HepG2 (cell line): ENCODE data around the gene CPLX1. TPM values are rescaled to one million over a fixed set of nuclear protein-coding genes. Genes with fewer than 3 reads are reported as not detected.
A peak's percentile ranks its signal among the peaks of the same experiment; 100 is the strongest.

ENCODE experiments used
- ATAC-seq: fragments of 200-7000 bp; cut with Tn5 transposase; 3 replicates; pipeline ENCODE4 v1.9.1; 2020; ENCODE audit warnings: mild to moderate bottlenecking, moderate library complexity
- BruUV-seq: library from RNA; stranded (reverse); fragments of 400-500 nt; replicated peaks from 2 replicates; lab custom pipeline; 2021; lab: Mats Ljungman, UMichigan
- CTCF ChIA-PET: fragments of 300-600 bp; formaldehyde crosslinking; extraction: SDS; loops from one replicate; lab custom pipeline; 2021; ENCODE audit warnings: low total read pairs, inconsistent platforms, low intra/inter-chr PET ratio; lab: Yijun Ruan, JAX
- POLR2A ChIA-PET: fragments of 350-600 bp; sonication (Branson Sonifier 250); formaldehyde crosslinking; loops from one replicate; lab custom pipeline; 2020; ENCODE audit warnings: antibody characterized with exemption, inconsistent platforms; lab: Yijun Ruan, JAX
- DNase-seq: peaks from one replicate; pipeline ENCODE4 v3.0.0-alpha.2; 2015; ENCODE audit warnings: low spot score
- FAIRE-seq: peaks from 3 replicates; lab custom pipeline; 2011; peaks lifted over from hg19 to GRCh38; lab: Jason Lieb, UNC
- H2AFZ ChIP-seq: one replicate; pipeline ENCODE4 v1.6.1; 2011; ENCODE audit warnings: low read length, inconsistent platforms
- H3K27ac ChIP-seq: fragments of 300-600 bp; 3 replicates; pipeline ENCODE4 v1.8.0; 2011; ENCODE audit warnings: mixed run types, mild to moderate bottlenecking, mixed read lengths, low read length, inconsistent platforms; ENCODE audit not compliant: insufficient read depth; ENCODE audit errors: extremely low read length
- H3K27me3 ChIP-seq, 2 experiments: fragments of 200-600 bp in 1 of 2; 2 replicates in 1 of 2; 3 replicates in 1 of 2; pipeline versions ENCODE4 v1.6.0 to v1.8.0; 2011; ENCODE audit warnings: low read length in 2 of 2, mild to moderate bottlenecking in 2 of 2, moderate library complexity in 2 of 2, inconsistent platforms in 1 of 2; ENCODE audit not compliant: insufficient read depth in 2 of 2, control insufficient read depth in 1 of 2
- H3K36me3 ChIP-seq, 2 experiments: fragments of 200-600 bp in 1 of 2; replicated peaks in 1 of 2; 2 replicates in 1 of 2; 3 replicates in 1 of 2; pipeline versions ENCODE4 v1.5.1 to v1.8.0; 2011; ENCODE audit warnings: low read length in 2 of 2, inconsistent platforms in 1 of 2; ENCODE audit not compliant: insufficient read depth in 2 of 2, control insufficient read depth in 1 of 2
- H3K4me1 ChIP-seq: 2 replicates; pipeline ENCODE4 v1.5.1; 2012; ENCODE audit warnings: low read length, inconsistent platforms; ENCODE audit not compliant: insufficient read depth
- H3K4me2 ChIP-seq: 2 replicates; pipeline ENCODE4 v1.6.0; 2011; ENCODE audit warnings: low read depth, low read length, inconsistent platforms
- H3K4me3 ChIP-seq, 3 experiments: fragments of 200-600 bp in 1 of 3; sonication (generic), shearing (Covaris generic) in 1 of 3; replicated peaks in 1 of 3; 2 replicates each; pipeline ENCODE4 v1.5.1; 2011 to 2016; ENCODE audit warnings: low read length in 3 of 3, inconsistent platforms in 2 of 3, low read depth in 2 of 3, mild to moderate bottlenecking in 2 of 3, control low read depth in 1 of 3, mixed read lengths in 1 of 3; ENCODE audit not compliant: insufficient read depth in 1 of 3
- H3K79me2 ChIP-seq: one replicate; pipeline ENCODE4 v1.6.1; 2011; ENCODE audit warnings: low read length, inconsistent platforms; ENCODE audit not compliant: insufficient read depth
- H3K9ac ChIP-seq: 2 replicates; pipeline ENCODE4 v1.6.0; 2011; ENCODE audit warnings: mild to moderate bottlenecking, low read depth, low read length, inconsistent platforms; ENCODE audit not compliant: insufficient read depth
- H3K9me3 ChIP-seq: 2 replicates; pipeline ENCODE4 v1.5.1; 2012; ENCODE audit warnings: mild to moderate bottlenecking, low read length
- H4K20me1 ChIP-seq: 2 replicates; pipeline ENCODE4 v1.6.0; 2011; ENCODE audit warnings: inconsistent platforms, mild to moderate bottlenecking, low read length, moderate library complexity; ENCODE audit not compliant: insufficient read depth
- ADNP ChIP-seq: sonication (generic); formaldehyde crosslinking; IDR thresholded peaks from 2 replicates; pipeline ENCODE4 v1.4.0; 2020; ENCODE audit warnings: missing genetic modification reagents
- AGO1 ChIP-seq: fragments of 200-400 bp; formaldehyde crosslinking; IDR thresholded peaks from 2 replicates; pipeline ENCODE4 v1.6.1; 2017; ENCODE audit warnings: mild to moderate bottlenecking, low read depth, low read length, moderate library complexity; ENCODE audit not compliant: poor library complexity, severe bottlenecking
- AGO2 ChIP-seq: fragments of 200-400 bp; formaldehyde crosslinking; optimal IDR thresholded peaks from 2 replicates; pipeline ENCODE3; 2017; ENCODE audit warnings: mild to moderate bottlenecking, low read depth, low read length, moderate library complexity
- DNMT1 ChIP-seq: sonication (generic); formaldehyde crosslinking; IDR thresholded peaks from 2 replicates; pipeline ENCODE4 v1.5.1; 2020; ENCODE audit warnings: mild to moderate bottlenecking, missing genetic modification reagents
- ESRRA ChIP-seq: sonication (generic); formaldehyde crosslinking; IDR thresholded peaks from 2 replicates; pipeline ENCODE4 v1.5.1; 2020; ENCODE audit warnings: mild to moderate bottlenecking, low read depth, missing genetic modification reagents
- KLF12 ChIP-seq: sonication (generic); formaldehyde crosslinking; IDR thresholded peaks from 2 replicates; pipeline ENCODE4 v1.4.0; 2020; ENCODE audit warnings: missing genetic modification reagents, borderline replicate concordance
- NFKBIZ ChIP-seq: IDR thresholded peaks from 2 replicates; pipeline ENCODE4 v1.6.1; 2018; ENCODE audit warnings: missing genetic modification reagents, missing compliant biosample characterization
- PPARG ChIP-seq: conservative IDR thresholded peaks from 2 replicates; pipeline ENCODE4 v1.6.1; 2016; ENCODE audit warnings: missing biosample characterization, missing genetic modification reagents
- SNRNP70 ChIP-seq: fragments of 200-400 bp; formaldehyde crosslinking; IDR thresholded peaks from 2 replicates; pipeline ENCODE4 v1.6.1; 2017; ENCODE audit warnings: mild to moderate bottlenecking, low read depth, low read length, moderate library complexity
- XBP1 ChIP-seq: sonication (generic); formaldehyde crosslinking; IDR thresholded peaks from 2 replicates; pipeline ENCODE4 v1.5.0; 2020; ENCODE audit warnings: missing genetic modification reagents
- ZBTB38 ChIP-seq: sonication (generic); formaldehyde crosslinking; IDR thresholded peaks from 2 replicates; pipeline ENCODE4 v1.5.1; 2020; ENCODE audit warnings: mild to moderate bottlenecking, missing genetic modification reagents
- ZBTB42 ChIP-seq: sonication (generic); formaldehyde crosslinking; IDR thresholded peaks from 2 replicates; pipeline ENCODE4 v1.5.0; 2020; ENCODE audit warnings: mild to moderate bottlenecking, missing genetic modification reagents
- ZBTB43 ChIP-seq: sonication (generic); formaldehyde crosslinking; conservative IDR thresholded peaks from 2 replicates; pipeline ENCODE4 v1.4.0; 2020; ENCODE audit warnings: missing genetic modification reagents
- ZNF180 ChIP-seq: sonication (generic); formaldehyde crosslinking; IDR thresholded peaks from 2 replicates; pipeline ENCODE4 v1.4.0; 2020; ENCODE audit warnings: low read depth, missing genetic modification reagents, borderline replicate concordance
- ZNF468 ChIP-seq: sonication (generic); formaldehyde crosslinking; IDR thresholded peaks from 2 replicates; pipeline ENCODE4 v1.8.0; 2022; ENCODE audit warnings: mild to moderate bottlenecking, moderate library complexity, missing genetic modification reagents
- WGBS: methylation state at CpG from one replicate; pipeline ENCODE4 v1.1.6; 2017; ENCODE audit warnings: low lambda C conversion rate; 5-methylcytosine and 5-hydroxymethylcytosine counted together
- in situ Hi-C: cut with HindIII; loops from 2 replicates; pipeline ENCODE4 v1.10.0; 2017; ENCODE audit warnings: low pct_unique_long_range_greater_than_20kb; ENCODE audit not compliant: extremely low pct_ligation_motif_present
- intact Hi-C: fragments of 100-400 bp; cut with micrococcal nuclease; formaldehyde crosslinking; loops from one replicate; pipeline ENCODE4 v1.10.0; 2022; ENCODE audit not compliant: unreplicated experiment
- polyA plus RNA-seq, 8 experiments: library from polyadenylated mRNA; depleted of rRNA in 3 of 8; stranded (reverse) in 7 of 8; unstranded in 1 of 8; fragments of >200 nt; fragmentation: Illumina TruSeq in 4 of 8; extraction: Trizol in 4 of 8; gene quantifications; 2 replicates each; pipeline versions ENCODE4 v1.2.1 to v1.2.3, GENCODE V29; 2011 to 2016; ENCODE audit warnings: low read depth in 4 of 8, missing spikeins in 1 of 8, mixed read lengths in 1 of 8; ENCODE audit not compliant: insufficient read depth in 1 of 8
- total RNA-seq, 5 experiments: library from RNA; depleted of rRNA; stranded (reverse); fragments of >200 nt; fragmentation: Illumina TruSeq; extraction: Trizol; gene quantifications; 2 replicates each; pipeline ENCODE4 v1.2.3, GENCODE V29; 2016; ENCODE audit warnings: low read depth in 1 of 5
- TF ChIP-seq, protein P1 (sequence below): IDR thresholded peaks from 2 replicates; pipeline ENCODE4 v1.6.1; 2012; ENCODE audit warnings: inconsistent platforms
- TF ChIP-seq, protein P2 (sequence below): sonication (generic); formaldehyde crosslinking; IDR thresholded peaks from 2 replicates; pipeline ENCODE4 v1.8.1; 2023; ENCODE audit warnings: mild to moderate bottlenecking, missing genetic modification reagents, borderline replicate concordance

The CPLX1 gene
- total and polyA plus RNA-seq, 2 of the 13 experiments (the other 11 are each of a cell fraction or from before 2014, with no cell fraction given) = 0.18 TPM

DNA sequence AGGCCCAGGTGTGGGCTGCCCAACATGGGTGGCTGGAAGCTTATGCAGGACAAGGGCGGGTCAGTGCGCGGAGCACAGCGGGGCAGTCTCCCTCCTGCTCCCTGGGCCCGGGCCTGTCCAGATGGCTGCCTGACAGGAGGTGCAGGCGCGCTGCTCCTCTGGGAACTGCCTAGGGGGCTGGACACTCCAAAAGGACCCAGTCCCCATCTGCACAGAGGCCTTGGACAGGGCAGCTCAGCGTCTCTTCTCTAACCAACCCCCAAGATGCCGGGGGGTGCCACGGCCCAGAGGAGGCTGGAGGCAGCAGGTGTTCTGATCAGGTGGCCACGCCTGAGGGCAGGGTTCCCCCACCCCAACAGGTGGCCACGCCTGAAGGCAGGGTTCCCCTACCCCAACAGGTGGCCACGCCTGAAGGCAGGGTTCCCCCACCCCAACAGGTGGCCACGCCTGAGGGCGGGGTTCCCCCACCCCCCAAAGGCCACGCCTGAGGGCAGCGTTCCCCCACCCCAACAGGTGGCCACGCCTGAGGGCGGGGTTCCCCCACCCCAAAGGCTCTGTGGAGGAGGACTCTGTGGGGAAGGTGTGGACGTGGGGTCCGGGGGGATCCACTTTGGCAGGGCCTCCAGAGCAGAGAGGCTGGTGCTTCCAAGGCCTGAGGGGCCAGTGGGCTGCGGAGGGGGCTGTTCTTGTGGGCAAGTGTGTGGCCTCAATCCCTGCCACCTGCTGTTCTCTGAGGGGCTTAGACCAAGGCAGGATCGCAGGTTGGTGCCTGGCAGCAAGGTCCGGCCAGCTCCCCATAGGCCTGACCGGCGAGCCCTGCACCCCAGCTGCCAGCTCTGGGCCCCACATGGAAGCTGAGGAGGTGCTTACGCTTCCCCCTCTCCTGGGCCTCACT, 36.1 kb downstream of the CPLX1 start:
- DNase-seq = no peak
- no CpG with 5 or more reads among the region's 27 CpGs for WGBS
- BruUV-seq = no TSS peak

GRCh38 chr4:788636-789297, 37.2 kb downstream of the CPLX1 start:
- ATAC-seq (peak; percentile 53), DNase-seq (no peak), FAIRE-seq (no peak)
- CTCF ChIA-PET = no interaction called here
- in situ Hi-C loops (no loop called here), intact Hi-C loops (no loop called here)
- Histone ChIP-seq H4K20me1 (no peaks in the 10 kb centered on the region), H3K9me3 (no peaks in the 10 kb centered on the region), H2AFZ (no peak overlapping the region), H3K4me3 (peak overlapping the region in 1 of 3 experiments; percentile 54; a peak in 1 of 6 replicates), H3K4me1 (peaks cover 30% of the 10 kb centered on the region), H3K79me2 (no peaks in the 10 kb centered on the region), H3K36me3 (no peaks in the 10 kb centered on the region), H3K27ac (no peak overlapping the region), H3K4me2 (peak overlapping the region; percentile 54), H3K9ac (0 out of 2 replicates have a peak overlapping the region, but pooled peaks have one; percentile 7), H3K27me3 (peaks cover 15 to 61% of the 10 kb centered on the region in 2 experiments)
- 23% methylated on average over 11 of the region's 18 CpGs for WGBS
- POLR2A ChIA-PET = no interaction called here
- BruUV-seq = no TSS peak
- TF ChIP-seq KLF12 (CRISPR knock-in tag) (no peak), ZNF180 (no peak), DNMT1 (CRISPR knock-in tag) (no peak), NFKBIZ (CRISPR knock-in tag) (no peak), ZBTB43 (CRISPR knock-in tag) (no peak), ADNP (CRISPR knock-in tag) (no peak), SNRNP70 (no peak), ESRRA (CRISPR knock-in tag) (peak; percentile 65; the same call in 1 of the 2 replicates), ZNF468 (CRISPR knock-in tag) (no peak), ZBTB42 (CRISPR knock-in tag) (no peak), ZBTB38 (0 out of 2 replicates have a peak, but pooled peaks have one; percentile 46)
- TF ChIP-seq, protein P1, sequence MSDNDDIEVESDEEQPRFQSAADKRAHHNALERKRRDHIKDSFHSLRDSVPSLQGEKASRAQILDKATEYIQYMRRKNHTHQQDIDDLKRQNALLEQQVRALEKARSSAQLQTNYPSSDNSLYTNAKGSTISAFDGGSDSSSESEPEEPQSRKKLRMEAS = peak; percentile 58
- TF ChIP-seq, protein P2, sequence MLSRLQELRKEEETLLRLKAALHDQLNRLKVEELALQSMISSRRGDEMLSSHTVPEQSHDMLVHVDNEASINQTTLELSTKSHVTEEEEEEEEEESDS = no peak

More for the DNA sequence above, 36.1 kb downstream of the CPLX1 start:
- no peak overlapping the region for H3K9ac ChIP-seq
- no peak overlapping the region for H3K27ac ChIP-seq
- CTCF ChIA-PET = no interaction called here
- no peaks in the 10 kb centered on the region for H3K79me2 ChIP-seq
- H3K27me3 ChIP-seq = peaks cover 16 to 72% of the 10 kb centered on the region in 2 experiments
- no peaks in the 10 kb centered on the region for H3K36me3 ChIP-seq
- H3K9me3 ChIP-seq = no peaks in the 10 kb centered on the region
- FAIRE-seq = no peak
- POLR2A ChIA-PET = interaction anchor here (1.0 kb wide), 1 partner anchor 8 kb away, joined by 4 read pairs; no protein-coding TSS in a partner anchor
- no peaks in the 10 kb centered on the region for H4K20me1 ChIP-seq
- peak overlapping the region; percentile 54; the same call in 1 of the 2 replicates for H3K4me2 ChIP-seq
- H2AFZ ChIP-seq = no peak overlapping the region
- in situ Hi-C loops = no loop called here
- peak; percentile 14 for ATAC-seq
- intact Hi-C loops = no loop called here
- H3K4me1 ChIP-seq = peaks cover 28% of the 10 kb centered on the region
- no peak overlapping the region for H3K4me3 ChIP-seq
- TF ChIP-seq PPARG (CRISPR knock-in tag) (no peak), XBP1 (no peak), ZNF468 (CRISPR knock-in tag) (0 out of 2 replicates have a peak, but pooled peaks have one; percentile 5), AGO2 (peak; percentile 14), AGO1 (peak; percentile 49)
